HepG2 (cell line): Measurements from ENCODE around the gene PCDHB1.

ENCODE experiments used
- CHD4 ChIP-seq: fragments of 200-600 bp; sonication (generic); IDR thresholded peaks from 2 replicates; pipeline ENCODE4 v1.7.0; 2017; ENCODE audit warnings: mild to moderate bottlenecking, low read length, borderline replicate concordance
- TF ChIP-seq, protein P1 (sequence below): IDR thresholded peaks from 2 replicates; pipeline ENCODE4 v1.4.0; 2020; ENCODE audit warnings: mild to moderate bottlenecking, missing genetic modification reagents

DNA sequence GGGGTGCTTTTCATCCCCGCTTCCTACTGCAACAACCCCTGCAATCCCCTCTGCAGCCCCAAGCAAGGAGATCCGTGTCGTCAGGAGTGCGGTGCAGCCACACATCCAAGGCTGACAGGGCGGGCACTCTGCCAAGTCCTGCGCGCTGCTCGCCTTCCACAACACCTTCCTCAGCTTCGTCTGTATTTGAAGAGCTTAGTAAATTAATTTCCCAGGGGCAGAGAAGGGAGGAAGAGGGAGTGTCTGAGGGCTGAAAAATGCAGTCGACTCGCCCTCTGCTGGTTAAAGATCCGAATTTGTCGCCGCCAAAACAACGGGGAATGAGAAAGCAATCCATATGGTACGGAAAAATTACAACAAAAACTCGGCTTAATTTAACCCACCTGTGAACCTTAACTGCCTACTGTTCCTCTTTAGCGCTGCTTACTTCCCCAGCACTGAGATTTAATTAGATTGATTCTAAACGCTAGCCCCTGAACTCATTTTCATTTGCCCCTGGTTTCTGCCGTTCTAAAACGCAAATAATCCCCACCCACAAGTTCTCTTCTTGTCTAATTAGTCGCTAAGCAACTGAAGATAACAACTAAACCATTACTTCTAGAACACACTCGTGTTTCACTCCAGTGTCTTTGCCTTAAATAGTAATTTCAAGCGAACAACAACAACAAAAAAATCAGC is 10.9 kb upstream of the PCDHB1 start:
- TF ChIP-seq, protein P1, sequence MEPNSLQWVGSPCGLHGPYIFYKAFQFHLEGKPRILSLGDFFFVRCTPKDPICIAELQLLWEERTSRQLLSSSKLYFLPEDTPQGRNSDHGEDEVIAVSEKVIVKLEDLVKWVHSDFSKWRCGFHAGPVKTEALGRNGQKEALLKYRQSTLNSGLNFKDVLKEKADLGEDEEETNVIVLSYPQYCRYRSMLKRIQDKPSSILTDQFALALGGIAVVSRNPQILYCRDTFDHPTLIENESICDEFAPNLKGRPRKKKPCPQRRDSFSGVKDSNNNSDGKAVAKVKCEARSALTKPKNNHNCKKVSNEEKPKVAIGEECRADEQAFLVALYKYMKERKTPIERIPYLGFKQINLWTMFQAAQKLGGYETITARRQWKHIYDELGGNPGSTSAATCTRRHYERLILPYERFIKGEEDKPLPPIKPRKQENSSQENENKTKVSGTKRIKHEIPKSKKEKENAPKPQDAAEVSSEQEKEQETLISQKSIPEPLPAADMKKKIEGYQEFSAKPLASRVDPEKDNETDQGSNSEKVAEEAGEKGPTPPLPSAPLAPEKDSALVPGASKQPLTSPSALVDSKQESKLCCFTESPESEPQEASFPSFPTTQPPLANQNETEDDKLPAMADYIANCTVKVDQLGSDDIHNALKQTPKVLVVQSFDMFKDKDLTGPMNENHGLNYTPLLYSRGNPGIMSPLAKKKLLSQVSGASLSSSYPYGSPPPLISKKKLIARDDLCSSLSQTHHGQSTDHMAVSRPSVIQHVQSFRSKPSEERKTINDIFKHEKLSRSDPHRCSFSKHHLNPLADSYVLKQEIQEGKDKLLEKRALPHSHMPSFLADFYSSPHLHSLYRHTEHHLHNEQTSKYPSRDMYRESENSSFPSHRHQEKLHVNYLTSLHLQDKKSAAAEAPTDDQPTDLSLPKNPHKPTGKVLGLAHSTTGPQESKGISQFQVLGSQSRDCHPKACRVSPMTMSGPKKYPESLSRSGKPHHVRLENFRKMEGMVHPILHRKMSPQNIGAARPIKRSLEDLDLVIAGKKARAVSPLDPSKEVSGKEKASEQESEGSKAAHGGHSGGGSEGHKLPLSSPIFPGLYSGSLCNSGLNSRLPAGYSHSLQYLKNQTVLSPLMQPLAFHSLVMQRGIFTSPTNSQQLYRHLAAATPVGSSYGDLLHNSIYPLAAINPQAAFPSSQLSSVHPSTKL = no peak
- TF ChIP-seq CHD4 = no peak
